Smooth muscle cell (in vitro differentiated cells): ENCODE results near the gene PTPN7. TPM values are rescaled to one million over a fixed set of nuclear protein-coding genes. Genes with fewer than 3 reads are reported as not detected.

Source experiments
- DNase-seq: peaks from one replicate; lab custom pipeline; 2025; ENCODE audit not compliant: unreplicated experiment; lab: John Stamatoyannopoulos, UW
- H2AFZ ChIP-seq: fragments of 200-600 bp; sonication (generic); 2 replicates; pipeline ENCODE4 v1.6.0; 2016; ENCODE audit warnings: antibody characterized with exemption, low read depth, mild to moderate bottlenecking
- H3F3A ChIP-seq: fragments of 200-600 bp; sonication (generic); 2 replicates; pipeline ENCODE4 v1.6.0; 2017; ENCODE audit warnings: antibody characterized with exemption, low read depth
- H3K27ac ChIP-seq: fragments of 200-600 bp; sonication (generic); 2 replicates; pipeline ENCODE4 v1.5.1; 2016; ENCODE audit warnings: low read depth, mild to moderate bottlenecking
- H3K27me3 ChIP-seq: fragments of 200-600 bp; sonication (generic); 2 replicates; pipeline ENCODE4 v1.6.1; 2016; ENCODE audit warnings: low read depth, mild to moderate bottlenecking
- H3K36me3 ChIP-seq: fragments of 200-600 bp; sonication (generic); 2 replicates; pipeline ENCODE4 v1.5.1; 2016; ENCODE audit warnings: low read depth
- H3K4me1 ChIP-seq: fragments of 200-600 bp; sonication (generic); 2 replicates; pipeline ENCODE4 v1.5.1; 2016; ENCODE audit warnings: low read depth
- H3K4me2 ChIP-seq: fragments of 200-600 bp; sonication (generic); 2 replicates; pipeline ENCODE4 v1.6.0; 2016; ENCODE audit warnings: mild to moderate bottlenecking
- H3K4me3 ChIP-seq: fragments of 200-600 bp; sonication (generic); 2 replicates; pipeline ENCODE4 v1.5.1; 2016; ENCODE audit warnings: mild to moderate bottlenecking
- H3K79me2 ChIP-seq: fragments of 200-600 bp; sonication (generic); 2 replicates; pipeline ENCODE4 v1.6.0; 2016; ENCODE audit warnings: low read depth, mild to moderate bottlenecking
- H3K9ac ChIP-seq: fragments of 200-600 bp; sonication (generic); 2 replicates; pipeline ENCODE4 v1.6.0; 2016; ENCODE audit warnings: low read depth
- H3K9me3 ChIP-seq: fragments of 200-600 bp; sonication (generic); replicated peaks from 2 replicates; pipeline ENCODE4 v1.5.1; 2016; ENCODE audit warnings: low read depth
- H4K20me1 ChIP-seq: fragments of 200-600 bp; sonication (generic); 2 replicates; pipeline ENCODE4 v1.6.0; 2016; ENCODE audit warnings: low read depth
- CTCF ChIP-seq: fragments of 200-600 bp; sonication (generic); IDR thresholded peaks from 2 replicates; pipeline ENCODE4 v1.5.1; 2017; ENCODE audit warnings: borderline replicate concordance, mild to moderate bottlenecking, antibody characterized with exemption; ENCODE audit not compliant: insufficient read depth, poor library complexity, severe bottlenecking
- WGBS: methylation state at CpG from one replicate; pipeline ENCODE4 v1.1.7; 2016; ENCODE audit warnings: low lambda C conversion rate; 5-methylcytosine and 5-hydroxymethylcytosine counted together
- polyA plus RNA-seq: library from polyadenylated mRNA; unstranded; fragments of >200 nt; fragmentation: Nextera tagmentation; extraction: Ambion mirVana; gene quantifications from 2 replicates; pipeline ENCODE4 v1.2.1, GENCODE V29; 2016
- total RNA-seq: library from RNA; depleted of rRNA; stranded (reverse); fragments of >200 nt; gene quantifications from 2 replicates; pipeline ENCODE4 v1.2.3, GENCODE V29; 2014

PTPN7 gene
- total and polyA plus RNA-seq, 2 experiments from 2014 or later: not detected

DNA sequence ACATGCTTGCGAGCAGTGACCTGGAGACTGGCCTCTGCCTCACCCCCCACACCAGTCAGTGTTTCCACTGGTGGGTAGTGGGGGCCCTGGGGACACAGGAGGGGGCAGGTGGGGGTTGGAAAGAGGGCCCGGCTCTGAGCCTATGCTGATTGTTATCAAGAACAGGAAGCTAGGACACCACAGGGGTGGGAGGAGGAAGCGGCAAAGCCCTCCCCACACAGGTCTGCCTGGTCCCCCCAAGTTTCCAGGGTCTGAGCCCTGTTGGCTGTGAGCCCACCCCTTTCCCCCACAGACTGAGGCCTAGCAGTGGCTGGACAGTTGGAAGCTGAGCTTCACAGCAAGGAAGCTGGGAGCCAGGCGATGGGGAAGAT lies 1.6 kb upstream of the PTPN7 start:
- H3F3A ChIP-seq: no peaks in the 10 kb centered on the region

GRCh38 chr1:202161151-202162046 lies 997 bp upstream of the PTPN7 start:
- Histone ChIP-seq H4K20me1 (no peaks in the 10 kb centered on the region), H3K9ac (no peak overlapping the region), H2AFZ (peak overlapping the region; percentile 7), H3K9me3 (no peaks in the 10 kb centered on the region), H3K36me3 (no peaks in the 10 kb centered on the region), H3K27ac (no peak overlapping the region), H3K79me2 (no peaks in the 10 kb centered on the region), H3F3A (no peaks in the 10 kb centered on the region), H3K4me3 (no peak overlapping the region), H3K4me2 (no peak overlapping the region), H3K27me3 (no peaks in the 10 kb centered on the region), H3K4me1 (peaks cover 3% of the 10 kb centered on the region)
- no peak for TF ChIP-seq CTCF
- DNase-seq: no peak
- WGBS: 80% methylated on average over 22 of the region's 22 CpGs

More for the DNA sequence above, 1.6 kb upstream of the PTPN7 start:
- Histone ChIP-seq H3K9me3 (no peaks in the 10 kb centered on the region), H3K9ac (no peak overlapping the region), H3K27ac (no peak overlapping the region), H3K27me3 (no peaks in the 10 kb centered on the region), H2AFZ (no peak overlapping the region), H3K4me2 (no peak overlapping the region), H3K79me2 (no peaks in the 10 kb centered on the region), H3K4me3 (no peak overlapping the region), H4K20me1 (no peaks in the 10 kb centered on the region), H3K4me1 (peaks cover 3% of the 10 kb centered on the region), H3K36me3 (no peaks in the 10 kb centered on the region)
- DNase-seq: no peak
- no peak for TF ChIP-seq CTCF
- WGBS: 68% methylated on average over 4 of the region's 4 CpGs

GRCh38 chr1:202159534-202160371 lies 649 bp downstream of the PTPN7 start:
- DNase-seq: no peak
- 91% methylated on average over 16 of the region's 16 CpGs for WGBS
- Histone ChIP-seq H3K27me3 (no peaks in the 10 kb centered on the region), H3K79me2 (no peaks in the 10 kb centered on the region), H3K9ac (no peak overlapping the region), H2AFZ (no peak overlapping the region), H3K27ac (no peak overlapping the region), H3K4me1 (no peaks in the 10 kb centered on the region), H3K4me2 (no peak overlapping the region), H3K36me3 (no peaks in the 10 kb centered on the region), H4K20me1 (no peaks in the 10 kb centered on the region), H3K4me3 (no peak overlapping the region), H3K9me3 (no peaks in the 10 kb centered on the region), H3F3A (no peaks in the 10 kb centered on the region)
- no peak for TF ChIP-seq CTCF
